NCI-H1436 treated with DMSO at 0.1 percent for 48 hours (cell line): ENCODE data around the gene TRIO.

Experiments
- DNase-seq: peaks from one replicate; lab custom pipeline; 2025; lab: John Stamatoyannopoulos, UW

The TRIO gene

DNA sequence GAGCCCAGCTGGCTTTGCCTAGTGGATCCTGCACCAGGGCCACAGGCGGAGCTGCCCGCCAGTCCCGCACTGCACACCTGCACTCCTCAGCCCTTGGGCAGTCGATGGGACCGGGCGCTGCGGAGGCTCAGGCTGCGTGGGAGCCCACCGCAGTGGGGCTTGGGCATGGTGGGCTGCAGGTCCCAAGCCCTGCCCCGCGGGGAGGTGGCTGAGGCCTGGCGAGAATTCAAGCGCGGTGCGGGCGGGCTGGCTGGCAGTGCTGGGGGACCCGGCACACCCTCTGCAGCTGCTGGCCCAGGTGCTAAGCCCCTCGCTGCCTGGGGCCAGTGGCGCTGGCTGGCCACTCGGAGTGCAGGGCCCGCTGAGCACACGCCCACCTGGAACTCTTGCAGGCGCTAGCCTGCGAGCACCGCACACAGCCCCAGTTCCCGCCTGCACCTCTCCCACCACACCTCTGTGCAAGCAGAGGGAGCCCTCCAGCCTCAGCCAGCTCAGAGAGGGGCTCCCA, 312.7 kb downstream of the TRIO start:
- DNase-seq, result no peak

DNA sequence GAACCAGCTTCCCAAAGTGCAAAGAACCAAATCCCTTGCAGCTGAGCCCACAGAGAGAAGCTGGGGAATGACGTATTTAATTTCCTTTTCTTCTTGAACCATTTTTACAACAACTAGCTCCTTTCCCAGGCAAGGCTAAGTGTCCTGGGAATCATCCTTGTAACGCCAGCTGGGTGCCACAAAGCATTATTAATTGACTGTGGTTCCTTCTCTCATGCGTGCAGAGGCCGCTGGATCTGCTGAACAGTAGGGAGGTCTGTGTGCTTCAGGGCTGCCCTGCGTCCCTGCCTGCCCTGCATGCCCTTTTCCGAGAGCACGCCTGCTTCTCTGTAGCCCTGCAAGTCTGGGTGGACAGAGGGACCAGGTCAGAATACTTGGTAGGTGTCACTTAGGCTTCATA, 314.3 kb downstream of the TRIO start:
- no peak for DNase-seq

DNA sequence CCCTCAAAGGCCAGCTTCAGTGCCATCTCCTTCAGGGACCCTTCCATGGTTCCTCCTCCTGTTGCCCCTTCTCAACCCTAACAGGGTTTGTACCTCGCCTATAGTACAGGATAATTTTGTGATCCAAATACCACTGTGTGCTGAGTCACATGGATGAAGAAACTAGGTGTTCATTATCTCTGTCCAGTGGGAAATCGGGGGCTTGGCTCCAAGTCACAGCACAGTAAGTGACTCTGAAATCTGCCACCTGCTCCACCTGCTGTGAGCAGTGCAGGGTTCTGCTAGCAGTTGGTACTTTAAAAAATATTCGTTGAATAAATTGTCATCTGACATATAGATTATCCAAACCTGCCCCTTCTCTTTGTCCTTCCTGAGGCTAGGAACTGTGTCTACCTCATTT, 315.3 kb downstream of the TRIO start:
- DNase-seq, result no peak

DNA sequence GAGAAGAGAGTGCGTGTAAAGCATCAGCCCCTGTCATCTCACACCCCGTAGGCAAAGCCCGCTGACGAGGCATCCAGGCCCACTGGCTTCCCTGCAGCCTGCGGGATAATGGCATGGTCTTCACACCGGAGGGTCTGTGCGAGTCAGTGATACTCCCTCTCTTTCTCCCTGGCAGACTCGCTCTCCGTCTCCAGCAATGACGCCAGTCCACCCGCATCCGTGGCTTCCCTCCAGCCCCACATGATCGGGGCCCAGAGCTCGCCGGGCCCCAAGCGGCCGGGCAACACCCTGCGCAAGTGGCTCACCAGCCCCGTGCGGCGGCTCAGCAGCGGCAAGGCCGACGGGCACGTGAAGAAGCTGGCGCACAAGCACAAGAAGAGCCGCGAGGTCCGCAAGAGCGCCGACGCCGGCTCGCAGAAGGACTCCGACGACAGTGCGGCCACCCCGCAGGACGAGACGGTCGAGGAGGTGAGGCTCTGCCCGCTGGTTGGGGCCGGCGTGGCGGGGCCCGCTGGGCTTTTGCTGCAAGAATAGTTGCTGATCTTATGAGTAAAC, 317.8 kb downstream of the TRIO start:
- DNase-seq, result no peak

DNA sequence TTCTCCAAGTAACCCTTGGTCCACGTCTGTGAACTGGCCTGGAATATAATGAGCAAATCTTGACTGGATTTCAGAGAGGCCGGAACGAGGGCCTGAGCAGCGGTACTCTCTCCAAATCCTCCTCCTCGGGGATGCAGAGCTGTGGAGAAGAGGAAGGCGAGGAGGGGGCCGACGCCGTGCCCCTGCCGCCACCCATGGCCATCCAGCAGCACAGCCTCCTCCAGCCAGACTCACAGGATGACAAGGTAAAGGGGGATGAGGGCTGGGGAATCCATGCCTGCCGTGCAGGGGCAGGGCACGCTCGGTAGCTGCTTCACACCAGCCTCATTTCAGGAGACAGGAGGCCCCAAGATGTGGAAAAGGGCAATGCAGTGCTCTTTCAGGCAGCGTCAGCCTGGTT, 319.5 kb downstream of the TRIO start:
- no peak for DNase-seq

DNA sequence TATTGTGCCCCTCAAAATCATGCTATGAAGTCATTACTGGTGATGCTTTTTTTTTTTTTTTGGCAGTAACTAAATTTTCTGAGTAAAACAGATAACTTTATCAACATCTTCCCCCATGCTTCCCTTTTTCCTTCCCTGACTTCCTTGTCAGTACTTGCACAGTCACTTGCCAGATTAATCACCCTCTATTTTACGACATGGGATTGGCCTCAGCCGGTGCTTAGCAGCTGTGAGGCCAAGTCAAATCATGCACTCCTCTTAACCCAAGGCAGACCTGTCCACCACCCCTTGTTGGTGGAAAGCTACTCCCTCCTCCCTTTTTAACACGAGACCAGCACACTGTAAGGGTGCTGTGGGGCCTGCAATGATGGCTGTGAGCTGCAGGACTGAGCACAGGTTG, 320.5 kb downstream of the TRIO start:
- no peak for DNase-seq

DNA sequence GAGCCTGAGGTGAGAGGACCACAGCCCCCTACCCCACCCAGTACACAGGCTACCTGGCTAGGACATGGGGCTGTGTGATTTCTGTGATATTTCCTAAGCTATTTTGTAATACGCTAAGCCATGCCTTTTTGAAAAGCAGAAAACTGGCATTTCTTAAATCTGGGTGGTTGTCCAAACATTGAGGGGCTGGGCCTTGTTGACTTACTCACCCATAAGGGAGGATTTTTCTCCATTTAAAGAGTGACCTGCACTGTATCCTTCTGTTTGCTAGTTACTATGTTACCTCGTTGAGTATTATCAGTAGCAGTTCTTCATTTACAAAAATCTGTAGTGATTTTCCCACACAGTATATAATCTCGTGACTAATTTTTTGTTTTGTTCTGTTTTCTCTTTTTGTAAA, 321.0 kb downstream of the TRIO start:
- DNase-seq, result no peak

DNA sequence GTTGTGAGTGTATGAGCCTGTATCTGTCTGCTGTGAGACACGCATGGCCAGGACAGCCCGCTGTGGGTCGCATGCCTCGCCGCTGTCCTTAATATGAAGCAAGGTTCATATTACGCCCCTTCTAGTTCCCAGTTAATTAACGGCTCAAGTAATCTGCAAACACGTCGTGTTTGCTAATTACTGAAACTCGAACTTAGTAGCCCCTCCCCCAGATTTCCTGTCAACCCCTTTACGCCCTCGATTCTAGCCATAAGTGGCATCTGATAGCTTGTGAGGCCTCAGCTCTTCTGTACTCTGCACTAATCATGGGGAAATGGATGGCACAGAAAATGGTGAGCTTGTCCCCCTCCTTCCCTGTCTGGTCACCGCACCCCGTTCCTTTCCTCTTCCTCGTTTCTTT, 321.5 kb downstream of the TRIO start:
- peak; percentile 54 for DNase-seq

DNA sequence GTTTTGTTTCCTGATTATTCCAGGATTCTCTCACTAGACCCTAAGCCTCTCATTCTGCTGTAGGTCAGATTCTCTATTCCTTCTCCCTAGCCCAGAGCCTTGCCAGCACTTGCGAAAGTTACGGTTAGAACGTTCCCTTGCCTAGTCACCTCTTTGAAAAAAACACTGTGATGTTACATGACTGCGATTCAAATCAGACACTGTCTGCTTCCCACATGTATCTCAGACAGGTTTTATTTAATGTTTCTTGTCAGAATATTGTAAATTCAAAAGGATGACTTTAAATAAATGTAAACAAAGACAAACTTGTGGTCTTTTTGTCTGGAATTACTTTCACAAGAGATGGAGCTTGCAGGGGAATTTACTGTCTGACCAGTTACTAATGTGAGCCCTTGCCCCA, 322.0 kb downstream of the TRIO start:
- no peak for DNase-seq

DNA sequence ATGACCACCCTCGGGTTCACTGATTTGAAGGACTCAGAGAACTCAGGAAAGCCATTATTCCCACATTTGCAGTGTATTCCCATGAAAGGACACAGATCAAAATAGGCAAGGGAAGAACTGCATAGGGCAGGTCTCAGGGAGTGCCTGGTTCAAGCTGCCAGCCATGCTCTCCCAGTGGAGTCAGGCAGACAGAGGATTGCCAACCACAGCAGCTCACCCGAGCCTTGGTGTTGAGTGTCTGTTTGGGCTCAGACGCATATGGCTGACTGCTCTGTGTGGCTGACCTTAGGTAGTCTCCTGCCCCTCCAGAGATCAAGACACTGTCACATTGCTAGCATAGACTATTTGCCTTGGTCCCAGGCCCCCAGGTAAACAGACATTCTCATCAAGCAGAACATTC, 322.6 kb downstream of the TRIO start:
- no peak for DNase-seq

DNA sequence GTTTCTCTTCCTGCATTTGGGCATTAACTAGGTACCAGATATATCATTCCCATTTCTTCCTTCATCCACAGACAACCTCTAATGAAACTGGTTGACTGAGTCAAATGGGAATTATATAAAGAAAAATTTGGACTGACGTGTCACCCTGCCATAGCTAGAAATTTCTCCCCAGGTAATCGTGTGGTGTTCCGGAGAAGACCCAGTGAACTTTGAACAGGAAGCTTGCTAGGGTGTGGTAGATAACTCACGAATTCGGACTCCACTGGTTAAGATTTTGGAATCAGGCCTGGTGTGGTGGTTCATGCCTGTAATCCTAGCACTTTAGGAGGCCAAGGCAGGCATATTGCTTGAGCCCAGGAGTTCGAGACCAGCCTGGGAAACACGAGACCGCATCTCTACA, 324.1 kb downstream of the TRIO start:
- DNase-seq, result no peak

DNA sequence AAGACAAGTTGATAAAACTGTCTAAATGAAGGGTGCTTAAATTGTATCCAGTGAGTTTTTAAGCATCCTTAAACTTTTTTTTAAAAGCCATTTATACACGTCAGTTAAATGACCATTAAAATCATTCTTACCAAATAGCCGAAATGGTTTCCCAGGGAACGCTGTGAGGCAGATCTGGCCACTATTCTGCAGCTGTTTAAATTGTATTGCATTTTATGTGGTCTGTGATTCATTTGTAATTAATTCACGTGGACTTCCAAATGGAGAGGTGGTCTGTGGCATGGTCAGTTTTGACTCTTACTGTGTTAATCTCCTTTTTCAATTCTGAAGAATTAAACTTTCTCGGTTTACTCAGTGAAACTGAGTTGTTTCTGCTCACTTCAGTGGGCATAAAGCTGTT, 324.7 kb downstream of the TRIO start:
- DNase-seq, result no peak

DNA sequence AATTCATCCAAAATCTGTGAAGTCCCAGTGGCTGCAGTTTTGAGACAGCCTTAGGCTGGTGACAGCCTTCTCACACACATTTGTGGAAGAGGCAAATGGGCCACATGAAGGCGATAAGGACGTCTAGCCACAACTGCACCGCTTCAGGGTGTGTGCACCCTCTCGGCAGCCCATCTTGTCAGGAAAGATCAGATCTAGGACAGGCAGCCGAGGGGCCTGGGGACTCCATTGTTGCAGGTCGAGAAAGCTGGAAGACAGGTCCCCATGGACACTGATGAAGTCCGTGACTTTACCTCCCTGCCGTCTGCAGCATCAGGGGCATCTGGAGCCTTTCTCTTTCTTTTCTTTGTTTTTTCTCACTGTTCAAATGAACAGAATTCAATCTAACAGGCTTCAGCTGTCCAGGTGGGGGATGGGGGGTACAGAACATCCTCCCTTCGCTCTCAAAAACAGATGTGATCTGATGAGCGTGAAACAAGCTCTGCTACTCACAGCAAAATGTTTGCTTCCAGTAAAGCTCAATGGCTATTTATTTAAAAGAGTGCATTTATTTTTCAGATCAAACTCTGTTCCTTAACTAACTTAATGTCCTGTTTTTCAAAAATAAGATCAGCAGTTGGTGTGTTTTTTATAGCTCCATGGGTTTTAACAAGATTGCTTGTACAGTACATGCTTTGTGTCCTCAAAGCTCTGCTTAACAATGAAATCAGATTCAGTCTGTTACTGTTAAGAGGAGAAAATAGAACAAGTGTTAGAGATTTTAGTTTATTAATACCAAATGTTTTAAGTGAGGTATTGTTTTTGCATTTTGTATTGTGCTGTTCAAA, 326.6 kb downstream of the TRIO start:
- no peak for DNase-seq

DNA sequence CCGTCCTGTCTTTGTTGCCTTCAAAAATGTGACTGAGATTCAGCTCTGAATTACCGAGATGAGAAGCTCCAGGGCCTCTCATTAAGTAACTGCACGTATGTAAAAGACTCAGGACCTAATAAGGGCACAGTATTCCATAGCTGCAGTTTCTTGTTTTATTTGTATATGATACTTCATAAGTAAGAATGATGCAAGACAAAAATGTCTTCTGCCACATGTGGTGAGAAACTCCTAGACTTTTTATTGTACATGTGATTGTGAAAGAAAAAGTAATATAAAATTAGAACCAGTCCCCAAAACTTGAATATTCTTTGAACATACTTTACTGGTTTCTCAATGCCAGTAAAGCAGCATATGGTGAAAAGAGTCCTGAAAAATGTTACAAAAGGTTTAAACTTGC, 328.4 kb downstream of the TRIO start:
- no peak for DNase-seq

DNA sequence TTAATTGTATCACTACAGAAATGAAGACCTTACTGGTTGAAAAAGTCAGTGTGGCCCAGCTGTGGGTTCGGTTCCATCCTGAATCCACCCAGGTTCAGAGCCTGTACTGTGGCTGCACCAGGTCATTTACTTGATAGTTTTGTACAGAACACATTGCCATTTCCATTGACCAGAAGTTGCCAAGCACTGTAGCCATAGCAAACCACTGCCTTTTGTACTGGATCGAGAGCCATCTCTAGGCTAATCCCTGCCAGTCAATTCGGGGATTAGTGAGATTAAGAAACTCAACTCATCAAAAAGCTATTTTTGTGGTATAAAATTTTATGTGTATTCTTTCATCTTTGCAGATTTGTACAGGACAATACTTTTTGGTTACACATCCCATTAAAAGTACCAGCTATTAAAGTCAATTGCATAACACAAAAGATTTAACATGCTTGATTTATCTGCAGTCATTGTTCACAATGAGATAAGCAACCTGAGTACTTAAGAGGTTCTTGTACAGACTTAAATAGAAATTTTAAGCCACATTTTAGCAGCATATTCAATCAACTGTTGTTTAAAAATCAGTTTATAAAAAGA, 329.9 kb downstream of the TRIO start:
- no peak for DNase-seq

DNA sequence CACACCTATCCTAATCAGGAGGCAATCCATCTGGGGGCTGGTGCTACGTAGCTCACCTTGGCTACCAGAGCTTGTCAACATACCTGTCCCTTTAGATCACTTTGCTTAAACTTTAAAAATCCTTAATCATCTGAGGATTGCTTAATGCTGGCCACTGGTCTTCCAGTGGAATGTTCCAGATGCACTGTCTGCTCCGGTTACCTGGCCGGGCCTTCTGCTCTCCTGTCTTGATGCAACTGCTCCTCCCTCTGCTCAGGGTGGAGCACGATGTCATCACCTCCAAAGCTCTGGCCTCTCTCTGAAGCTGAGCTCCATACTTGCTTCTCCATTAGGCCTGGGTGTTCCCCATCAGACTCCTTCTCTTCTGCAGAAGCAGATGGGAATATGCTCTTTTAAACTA, 331.9 kb downstream of the TRIO start:
- no peak for DNase-seq

DNA sequence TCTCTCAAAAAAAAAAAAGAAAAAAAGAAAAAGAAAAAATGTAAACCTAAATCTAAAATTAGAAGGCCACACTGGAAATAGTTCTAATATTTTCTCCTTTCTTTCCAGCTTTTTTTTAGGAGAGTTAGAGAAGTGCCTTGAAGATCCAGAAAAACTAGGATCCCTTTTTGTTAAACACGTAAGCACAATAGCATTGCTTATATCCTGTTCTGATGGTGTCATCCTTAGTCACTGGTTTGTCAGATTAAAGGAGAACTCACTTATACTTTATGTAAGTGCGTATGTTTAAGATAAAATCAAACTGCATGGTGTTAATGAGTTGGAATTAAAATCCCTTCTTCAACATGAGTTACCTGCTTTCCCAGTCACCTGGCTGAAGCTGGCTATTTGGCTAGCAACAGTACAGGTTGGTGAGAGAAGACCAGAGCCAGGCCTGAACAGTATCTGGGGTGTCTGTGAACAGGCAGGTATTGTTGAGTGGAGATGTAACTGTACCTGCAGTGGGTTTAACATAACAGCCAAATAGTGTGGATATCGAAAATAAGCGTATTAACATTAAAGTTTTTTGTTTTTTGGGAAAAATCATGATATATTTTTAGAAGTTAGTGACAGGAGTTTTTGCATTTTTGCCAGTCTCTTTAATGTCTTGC, 333.8 kb downstream of the TRIO start:
- no peak for DNase-seq

DNA sequence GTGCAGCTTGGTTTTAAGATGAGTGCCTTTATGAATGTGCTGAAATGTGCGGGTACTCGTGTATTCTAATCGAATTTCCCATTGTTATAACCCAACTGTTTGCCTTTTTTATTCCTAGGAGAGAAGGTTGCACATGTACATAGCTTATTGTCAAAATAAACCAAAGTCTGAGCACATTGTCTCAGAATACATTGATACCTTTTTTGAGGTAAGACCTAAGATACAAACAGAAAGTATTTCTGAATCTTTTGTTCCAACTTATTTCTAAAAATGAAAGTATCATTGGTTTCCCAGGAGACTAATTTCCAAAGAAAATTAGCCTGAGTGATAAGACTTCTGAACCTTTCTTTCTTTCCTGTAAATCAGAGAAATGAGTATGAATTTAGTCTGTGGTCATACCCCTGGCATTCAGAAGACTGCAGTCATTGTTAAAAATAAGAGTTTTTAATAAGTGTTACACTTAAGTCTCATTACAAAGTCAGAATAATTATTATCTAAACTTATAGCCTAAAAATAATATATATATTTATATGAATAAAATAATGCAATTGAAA, 336.1 kb downstream of the TRIO start:
- no peak for DNase-seq

DNA sequence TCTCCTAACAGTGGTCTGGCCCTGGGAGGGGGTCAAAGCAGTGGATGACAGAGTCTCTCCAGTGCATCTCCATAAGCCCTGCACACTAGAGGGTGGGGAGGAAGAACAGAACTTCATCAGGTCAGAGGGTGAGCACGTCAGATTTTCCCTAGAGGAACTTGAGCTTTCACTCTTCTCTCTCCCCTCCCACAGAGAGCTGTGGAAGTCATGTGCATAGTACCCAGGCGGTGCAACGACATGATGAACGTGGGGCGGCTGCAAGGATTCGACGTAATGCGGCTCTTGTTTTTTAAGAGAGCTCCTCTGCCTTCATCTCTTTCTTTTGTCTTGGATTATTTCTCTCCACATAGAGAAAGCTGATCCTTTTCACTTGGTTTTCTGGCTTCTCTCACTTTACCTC, 338.2 kb downstream of the TRIO start:
- DNase-seq, result no peak

DNA sequence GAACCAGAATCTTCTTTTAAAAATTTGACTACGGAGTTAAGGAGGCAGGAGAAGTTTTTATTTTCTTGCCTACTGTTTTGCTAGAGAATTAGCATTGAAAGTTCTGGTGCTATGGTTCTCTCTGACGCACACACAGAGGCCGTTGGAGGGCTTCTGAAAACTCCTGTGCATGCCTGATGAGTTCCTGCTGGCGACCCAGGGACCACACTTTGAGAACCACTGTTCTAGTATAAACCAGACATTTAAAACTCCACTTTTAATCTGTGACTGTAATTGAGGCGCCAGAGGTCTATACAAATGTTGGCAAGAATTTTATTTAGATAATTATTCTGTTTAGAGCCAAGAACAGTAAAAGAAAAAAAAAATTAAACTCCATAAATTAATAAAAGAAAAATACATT, 338.9 kb downstream of the TRIO start:
- DNase-seq, result no peak

DNA sequence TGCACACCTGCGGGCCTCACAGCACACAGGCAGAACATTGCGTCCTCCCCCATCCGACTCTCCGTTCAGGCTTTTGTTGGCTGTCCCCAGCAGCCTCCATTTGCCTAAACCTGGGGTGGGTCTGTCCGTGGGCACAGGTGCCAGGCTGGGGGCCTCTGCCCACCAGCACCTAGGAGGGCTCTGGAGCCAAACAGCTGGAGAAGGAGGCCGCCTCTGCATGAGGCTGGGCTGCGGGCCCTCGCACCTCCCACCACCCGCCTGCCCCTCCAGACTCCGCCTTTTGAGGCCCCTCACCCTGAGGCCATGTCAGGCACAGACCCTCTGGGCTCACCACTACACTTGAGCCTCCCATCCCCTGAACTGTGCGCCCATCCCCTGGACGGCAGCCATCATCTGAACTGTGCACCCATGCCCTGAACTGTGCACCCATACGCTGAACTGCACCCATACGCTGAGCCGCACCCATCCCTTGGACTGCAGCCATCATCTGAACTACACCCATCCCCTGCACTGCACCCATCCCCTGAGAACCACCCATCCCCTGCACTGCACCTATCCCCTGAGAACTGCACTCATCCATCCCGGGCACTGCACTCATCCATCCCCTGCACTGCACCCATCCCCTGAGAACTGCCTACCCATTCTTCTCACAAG, 340.5 kb downstream of the TRIO start:
- DNase-seq, result no peak

DNA sequence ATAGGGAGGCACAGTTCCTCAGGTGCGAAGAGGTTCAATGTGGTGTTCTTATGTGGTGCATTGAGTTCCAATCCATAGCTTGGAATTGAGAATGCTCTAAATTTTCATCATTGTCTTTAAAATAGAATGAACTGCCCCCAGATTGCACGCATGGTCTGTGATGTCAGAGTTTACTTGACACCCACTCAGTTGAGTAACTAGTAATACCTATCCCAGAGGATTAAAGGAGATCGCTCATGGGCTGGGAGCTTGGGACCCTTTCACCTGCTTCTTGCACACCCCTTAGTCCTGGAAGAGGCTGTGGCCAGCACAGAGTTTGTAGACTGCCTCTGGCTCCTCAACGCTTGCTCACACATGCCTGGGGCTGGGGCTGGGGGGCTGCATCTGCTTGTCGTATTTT, 343.3 kb downstream of the TRIO start:
- DNase-seq, result no peak
